Activated T-cell treated with anti-CD3 and anti-CD28 coated beads for 1 hour (primary cell): Measurements from ENCODE around the gene MFAP5.
"Not testable (repeated sequence)": the region's sequence is repeated elsewhere in the genome, so short reads cannot be mapped to it uniquely, and the experiment has no call there.

Experiments used
- DNase-seq: peaks from one replicate; pipeline ENCODE4 v3.0.0-alpha.2; 2020; ENCODE audit warnings: low read depth

MFAP5 gene

DNA sequence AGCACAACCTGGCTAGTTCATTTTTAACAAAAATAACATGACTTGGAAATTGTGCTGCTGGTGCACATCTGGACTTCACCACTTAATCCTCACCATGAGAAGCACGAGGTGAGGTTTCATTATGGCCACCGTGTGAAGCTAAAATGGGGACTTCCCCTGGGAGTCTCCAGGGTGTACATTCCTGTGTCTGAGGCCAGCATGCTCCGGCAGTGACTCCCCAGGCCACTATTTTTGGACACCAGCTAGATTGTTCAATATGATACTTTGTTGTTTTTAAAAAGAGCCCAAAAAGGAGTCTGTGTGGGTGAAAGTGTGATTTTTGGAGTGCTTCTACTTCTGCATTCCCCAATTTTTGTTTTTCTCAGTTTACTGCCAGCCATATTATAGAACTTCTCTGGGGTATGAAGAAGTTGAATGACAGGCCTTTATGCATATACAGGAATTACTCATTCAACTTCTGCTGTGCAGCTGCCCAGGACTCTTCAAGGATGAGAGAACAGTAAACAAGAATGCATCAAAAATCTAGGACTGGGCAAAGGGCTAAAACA is 33.1 kb downstream of the MFAP5 start:
- no peak for DNase-seq

DNA sequence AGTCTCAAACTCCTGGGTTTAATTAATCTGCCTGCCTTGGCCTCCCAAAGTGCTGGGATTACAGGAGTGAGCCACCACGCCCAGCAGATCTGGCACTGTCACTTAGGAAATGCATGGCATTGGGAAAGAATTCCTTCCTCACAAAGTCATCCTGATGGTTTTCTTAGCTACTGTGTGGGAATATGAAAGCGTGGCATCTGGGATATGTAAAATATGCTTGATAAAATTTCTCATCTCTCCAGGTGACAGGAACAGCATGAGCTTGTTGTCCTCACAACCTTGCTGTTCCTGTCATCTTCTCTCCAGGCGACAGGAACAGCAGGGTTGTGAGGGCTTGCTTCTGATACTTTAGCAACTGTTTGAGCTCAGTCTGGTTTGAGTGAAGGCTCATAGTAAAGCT is 33.9 kb downstream of the MFAP5 start:
- no peak for DNase-seq

DNA sequence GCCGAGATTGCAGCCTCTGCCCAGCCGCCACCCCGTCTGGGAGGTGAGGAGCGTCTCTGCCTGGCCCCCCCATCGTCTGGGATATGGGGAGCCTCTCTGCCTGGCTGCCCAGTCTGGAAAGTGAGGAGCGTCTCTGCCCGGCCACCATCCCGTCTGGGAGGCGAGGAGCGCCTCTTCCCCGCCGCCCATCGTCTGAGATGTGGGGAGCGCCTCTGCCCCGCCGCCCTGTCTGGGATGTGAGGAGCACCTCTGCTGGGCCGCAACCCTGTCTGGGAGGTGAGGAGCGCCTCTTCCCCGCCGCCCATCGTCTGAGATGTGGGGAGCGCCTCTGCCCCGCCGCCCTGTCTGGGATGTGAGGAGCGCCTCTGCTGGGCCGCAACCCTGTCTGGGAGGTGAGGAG is 37.9 kb downstream of the MFAP5 start:
- not testable (repeated sequence) for DNase-seq

DNA sequence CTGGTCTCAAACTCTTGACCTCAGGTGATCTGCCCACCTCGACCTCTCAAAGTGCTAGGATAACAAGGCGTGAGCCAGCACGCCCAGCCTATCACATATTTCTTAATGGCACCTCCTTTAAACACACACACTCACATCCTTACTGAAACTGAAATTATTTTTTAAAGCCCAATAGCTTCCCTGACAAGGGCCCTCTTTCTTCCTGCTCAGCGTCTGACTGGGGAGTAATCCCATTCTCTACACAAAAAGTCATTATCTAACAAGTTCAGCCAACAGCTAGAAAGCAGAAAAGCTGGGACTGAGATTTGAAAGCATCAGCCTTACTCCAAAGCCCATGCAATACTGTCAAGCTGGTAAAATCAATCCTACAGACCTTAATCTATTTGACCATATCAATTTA is 40.0 kb downstream of the MFAP5 start:
- no peak for DNase-seq

DNA sequence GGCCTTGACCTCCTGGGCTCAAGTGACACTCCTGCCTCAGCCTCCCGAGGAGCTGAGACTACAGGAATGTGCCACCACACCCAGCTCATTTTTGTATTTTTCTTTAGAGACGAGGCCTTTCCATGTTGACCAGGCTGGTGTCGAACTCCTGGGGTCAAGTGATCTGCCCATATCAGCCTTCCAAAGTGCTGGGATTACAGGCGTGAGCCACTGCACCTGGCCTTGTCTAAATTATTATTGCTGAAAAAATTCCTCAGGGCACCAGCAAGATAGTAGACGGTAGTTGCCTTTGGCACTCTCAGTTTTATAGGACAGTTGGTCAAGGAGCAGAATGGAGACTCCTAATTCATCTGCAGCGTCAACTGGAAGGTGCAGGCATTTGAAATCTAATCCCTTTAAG is 47.4 kb downstream of the MFAP5 start:
- DNase-seq: no peak

DNA sequence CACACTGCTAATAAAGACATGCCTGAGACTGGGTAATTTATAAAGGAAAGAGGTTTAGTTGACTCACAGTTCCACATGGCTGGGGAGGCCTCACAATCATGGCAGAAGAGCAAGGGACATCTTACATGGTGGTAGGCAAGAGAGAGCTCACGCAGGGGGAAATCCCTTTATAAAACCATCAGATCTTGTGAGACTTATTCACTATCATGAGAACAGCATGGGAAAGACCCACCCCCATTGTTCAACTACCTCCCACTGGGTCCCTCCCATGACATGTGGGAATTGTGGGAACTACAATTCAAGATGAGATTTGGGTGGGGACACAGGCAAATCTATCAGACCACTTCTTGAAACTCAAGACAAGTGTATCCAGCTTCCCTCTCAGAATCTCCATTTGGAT is 48.7 kb downstream of the MFAP5 start:
- DNase-seq: not testable (repeated sequence)

DNA sequence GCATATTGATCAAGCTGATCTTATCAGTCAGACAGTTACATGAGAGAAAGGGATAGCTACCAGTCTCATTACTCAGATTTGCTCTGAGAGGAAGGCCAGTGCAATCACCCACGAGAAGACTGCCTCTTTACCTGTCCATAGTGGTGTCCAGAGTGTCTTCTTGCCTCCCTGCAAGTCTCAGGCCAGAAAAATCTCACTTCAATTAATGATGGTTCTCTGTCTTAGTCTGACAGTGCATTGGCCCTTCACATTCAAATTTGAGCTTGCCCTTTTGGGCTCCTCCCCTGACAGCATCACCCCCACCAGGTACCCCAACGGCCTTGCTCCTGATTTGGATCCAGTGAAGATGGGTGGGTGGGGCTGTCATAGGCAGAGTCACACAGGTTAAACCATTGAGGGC is 50.0 kb downstream of the MFAP5 start, which contains the start of gene AICDA:
Gene AICDA (minus strand): TSS at position 231 of the 400 bp plus-strand sequence. CDS start 92 bp downstream, at position 139.
- no peak for DNase-seq

DNA sequence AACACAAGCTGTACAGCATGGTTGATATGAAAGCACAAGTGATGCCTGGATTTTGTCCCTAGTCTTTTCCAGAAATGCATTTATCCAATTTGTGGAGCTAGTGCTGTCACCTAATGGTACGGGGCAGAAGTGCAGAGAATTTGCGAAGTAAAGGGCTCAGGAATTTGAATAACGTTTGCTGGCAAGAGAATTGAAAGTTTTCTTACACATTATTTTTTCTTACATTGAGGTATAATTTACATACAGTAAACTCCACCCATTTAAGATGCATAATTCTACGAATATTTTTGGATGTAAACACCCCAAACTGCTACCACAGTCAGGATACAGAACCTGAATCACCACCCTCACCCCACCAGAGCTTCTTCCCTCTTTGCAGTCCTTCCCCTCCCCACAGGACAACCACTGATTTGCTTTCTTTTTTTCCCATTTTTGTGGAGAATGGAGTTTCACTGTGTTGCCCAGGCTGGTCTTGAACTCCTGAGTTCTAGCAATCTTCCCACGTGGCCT is 53.5 kb downstream of the MFAP5 start:
- no peak for DNase-seq

DNA sequence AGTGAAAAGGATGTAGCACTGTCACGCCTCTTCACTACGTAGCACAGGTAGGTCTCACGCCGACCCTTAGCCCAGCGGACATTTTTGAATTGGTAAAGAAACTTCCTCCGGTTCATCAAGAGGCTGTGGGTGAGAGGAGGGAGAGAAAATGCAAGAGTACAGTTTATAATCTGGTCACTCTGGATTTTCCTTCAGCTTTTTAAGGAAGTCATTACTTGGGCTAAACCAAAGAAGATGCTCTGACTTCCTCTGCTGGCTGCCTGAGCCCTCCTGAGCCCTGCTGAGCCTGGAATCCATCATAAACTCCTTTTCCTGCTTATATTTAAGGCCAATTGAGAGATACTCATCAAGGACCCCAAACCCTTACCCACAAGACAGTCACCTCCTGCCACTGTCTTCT is 55.7 kb downstream of the MFAP5 start:
- no peak for DNase-seq

DNA sequence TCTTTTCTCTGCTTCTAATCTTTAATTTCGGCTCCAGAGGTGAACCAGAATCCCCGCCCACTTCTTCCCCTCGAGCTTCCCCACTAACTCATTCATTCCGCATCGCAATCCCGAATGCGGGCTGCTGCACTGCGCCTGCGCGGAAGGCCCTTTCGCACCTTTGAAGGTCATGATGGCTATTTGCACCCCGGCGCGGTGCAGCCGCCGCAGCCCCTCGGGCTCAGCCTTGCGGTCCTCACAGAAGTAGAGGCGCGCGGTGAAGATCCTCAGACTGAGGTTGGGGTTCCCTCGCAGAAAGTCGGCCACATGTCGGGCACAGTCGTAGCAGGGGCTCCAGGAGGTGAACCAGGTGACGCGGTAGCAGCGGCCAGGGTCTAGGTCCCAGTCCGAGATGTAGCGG is 57.6 kb downstream of the MFAP5 start:
- DNase-seq: no peak

DNA sequence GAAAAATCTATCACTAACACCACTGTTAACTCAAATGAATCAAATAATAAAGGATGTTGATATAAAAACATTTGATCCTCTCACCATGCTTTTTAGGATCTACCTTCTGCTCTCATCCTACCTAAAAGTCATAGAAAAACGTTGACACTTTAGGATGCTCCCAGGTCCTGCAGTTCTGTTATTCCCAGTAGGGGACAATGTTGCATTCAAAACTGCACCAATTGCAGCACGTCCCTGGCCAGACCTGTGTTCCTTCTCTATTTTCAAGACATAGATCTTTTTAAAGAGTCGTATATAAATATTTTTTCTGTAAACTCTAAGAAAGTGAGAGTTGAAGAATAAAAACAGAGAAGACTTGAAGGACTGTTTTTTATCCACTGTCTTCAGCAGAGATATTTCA is 58.8 kb downstream of the MFAP5 start:
- DNase-seq: no peak

DNA sequence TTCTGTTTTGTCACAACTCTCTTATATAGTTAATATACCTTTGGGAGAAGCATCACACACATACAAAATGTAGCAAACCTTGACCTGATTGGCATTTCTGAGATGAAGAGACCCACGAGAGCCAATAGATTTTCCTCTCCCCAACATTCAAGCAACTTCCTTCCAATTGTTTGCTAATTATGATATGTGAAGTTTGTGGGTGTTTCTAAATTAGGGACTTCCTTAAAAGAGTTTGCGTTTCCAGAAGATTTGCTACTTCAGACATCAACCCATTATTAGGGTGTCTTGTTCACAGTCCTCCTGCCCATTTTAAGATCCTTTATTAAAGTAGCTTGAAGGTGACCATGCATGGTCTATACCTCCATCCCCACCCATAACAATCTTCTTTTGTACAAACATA is 59.3 kb downstream of the MFAP5 start:
- DNase-seq: no peak

DNA sequence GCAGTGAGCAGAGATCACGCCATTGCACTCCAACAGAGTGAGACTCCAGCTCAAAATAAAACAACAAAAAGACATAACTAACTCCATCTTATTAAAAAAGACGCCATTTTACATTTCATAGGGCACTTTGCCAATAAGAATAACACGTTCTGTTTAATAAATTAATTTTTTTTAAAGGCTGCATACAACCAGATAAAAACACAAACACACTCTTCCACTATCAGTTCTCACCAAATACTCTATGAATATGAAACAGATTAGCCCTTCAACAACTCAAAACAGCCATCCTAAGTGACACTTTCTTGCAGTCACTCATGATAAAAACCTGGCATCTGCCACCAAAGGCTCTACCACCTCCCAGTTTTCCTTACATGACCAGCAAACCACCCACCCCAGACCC is 66.1 kb downstream of the MFAP5 start:
- no peak for DNase-seq
